ENCODE measurements around the gene NABP2.
A peak's percentile ranks its signal among the peaks of the same experiment; 100 is the strongest.
"Not testable (repeated sequence)": the region's sequence is repeated elsewhere in the genome, so short reads cannot be mapped to it uniquely, and the experiment has no call there.

NABP2 gene

DNA sequence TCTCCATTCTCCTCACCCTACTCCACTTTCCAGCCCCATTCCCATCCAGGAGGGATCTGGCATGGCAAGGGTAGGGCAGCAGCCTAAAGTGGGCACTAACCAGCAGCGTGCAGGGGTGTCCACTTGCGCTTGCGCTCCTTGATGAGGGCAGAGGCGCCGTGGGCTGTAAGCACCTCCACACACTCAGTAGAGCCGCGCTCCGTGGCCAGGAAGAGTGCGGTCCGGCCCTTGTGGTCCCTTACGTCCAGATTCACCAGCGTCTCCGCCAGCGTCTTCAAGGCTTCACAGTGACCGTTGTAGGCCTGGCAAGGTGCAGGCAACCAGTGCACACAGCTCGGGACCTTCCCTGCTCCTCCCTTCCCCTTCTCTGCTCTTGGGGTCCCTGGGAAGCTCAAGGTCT lies 23.8 kb downstream of the NABP2 start:
- Mint-ChIP-seq H3K4me3 (no peak overlapping the region), H3K9me3 (no peaks in the 10 kb centered on the region), H3K4me1 (ENCODE audit: low read depth) (no peaks in the 10 kb centered on the region), H3K27me3 (no peaks in the 10 kb centered on the region), H3K27ac (no peak overlapping the region), H3K36me3 (ENCODE audit: low read depth) (peaks cover 85% of the 10 kb centered on the region)
- DNase-seq = no peak

DNA sequence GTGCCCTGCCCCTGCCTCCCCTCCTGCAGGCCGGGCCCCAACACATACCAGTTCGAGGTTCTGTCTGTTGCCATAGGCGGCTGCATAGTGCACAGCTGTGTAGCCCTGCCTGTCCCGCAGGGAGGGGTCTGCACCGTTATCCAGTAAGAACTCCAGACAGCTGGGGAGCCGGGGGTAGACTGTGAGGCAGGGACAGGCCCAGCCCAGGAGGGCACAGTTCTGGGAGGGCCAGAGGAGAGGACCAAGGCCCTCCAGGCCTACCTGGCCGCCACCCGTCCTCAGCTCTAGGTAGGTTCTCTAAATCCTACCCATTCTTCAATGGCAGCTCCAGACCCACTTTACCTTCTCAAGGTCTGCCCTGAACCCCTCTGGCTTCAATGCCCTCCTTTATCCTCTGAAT lies 24.6 kb downstream of the NABP2 start:
- Mint-ChIP-seq H3K4me1 (ENCODE audit: low read depth) (no peaks in the 10 kb centered on the region), H3K27ac (peak overlapping the region; percentile 19), H3K36me3 (ENCODE audit: low read depth) (peaks cover 85% of the 10 kb centered on the region), H3K4me3 (no peak overlapping the region), H3K9me3 (no peaks in the 10 kb centered on the region), H3K27me3 (no peaks in the 10 kb centered on the region)
- DNase-seq = no peak

DNA sequence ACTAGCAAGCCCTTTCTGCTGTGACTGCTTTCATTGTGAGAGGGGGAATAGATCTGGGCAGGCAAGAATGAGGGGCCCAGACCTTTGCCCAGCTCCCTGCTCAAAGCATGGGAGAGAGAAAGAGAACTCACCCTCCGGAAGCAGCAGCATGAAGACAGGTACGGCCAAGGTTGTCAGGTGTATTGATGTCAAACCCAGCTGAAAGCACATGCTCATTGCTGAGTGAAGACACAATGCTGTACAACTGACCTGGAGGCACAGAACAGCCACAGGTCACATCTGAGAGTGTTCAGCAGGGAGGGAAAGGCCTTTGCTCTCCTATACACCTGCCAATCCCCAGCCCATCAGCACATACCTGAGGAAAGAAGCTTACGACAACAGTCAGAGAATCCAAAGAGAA lies 28.5 kb downstream of the NABP2 start:
- H3K36me3 Mint-ChIP-seq (ENCODE audit: low read depth) = peaks cover 84% of the 10 kb centered on the region
- no peak overlapping the region for H3K4me3 Mint-ChIP-seq
- no peaks in the 10 kb centered on the region for H3K9me3 Mint-ChIP-seq
- peaks cover 14% of the 10 kb centered on the region for H3K4me1 Mint-ChIP-seq (ENCODE audit: low read depth)
- no peaks in the 10 kb centered on the region for H3K27me3 Mint-ChIP-seq
- DNase-seq = no peak
- H3K27ac Mint-ChIP-seq = peak overlapping the region; percentile 26

DNA sequence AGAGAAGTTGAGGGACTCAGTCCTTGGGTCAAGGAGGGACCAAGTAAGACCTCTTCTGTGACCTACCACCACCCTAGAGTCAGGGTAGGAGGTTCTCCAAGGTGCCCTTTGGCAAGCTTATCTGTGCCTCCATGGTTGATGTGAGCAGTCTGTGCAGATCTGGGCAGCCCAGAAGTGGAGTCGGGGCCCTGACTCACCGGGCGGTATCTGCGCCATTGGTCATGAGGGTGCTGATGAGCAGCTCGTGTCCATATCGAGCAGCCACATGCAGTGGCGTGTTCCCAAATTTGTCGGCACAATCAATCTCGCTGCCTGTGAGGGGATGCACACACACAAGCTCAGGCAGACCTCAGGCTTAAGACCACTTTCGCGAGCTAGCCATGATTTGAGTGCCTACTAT lies 28.9 kb downstream of the NABP2 start:
- H3K36me3 Mint-ChIP-seq (ENCODE audit: low read depth) = peaks cover 81% of the 10 kb centered on the region
- H3K4me3 Mint-ChIP-seq = no peak overlapping the region
- no peak overlapping the region for H3K27ac Mint-ChIP-seq
- H3K9me3 Mint-ChIP-seq = no peaks in the 10 kb centered on the region
- no peak for DNase-seq
- no peaks in the 10 kb centered on the region for H3K27me3 Mint-ChIP-seq
- H3K4me1 Mint-ChIP-seq (ENCODE audit: low read depth) = peaks cover 14% of the 10 kb centered on the region

DNA sequence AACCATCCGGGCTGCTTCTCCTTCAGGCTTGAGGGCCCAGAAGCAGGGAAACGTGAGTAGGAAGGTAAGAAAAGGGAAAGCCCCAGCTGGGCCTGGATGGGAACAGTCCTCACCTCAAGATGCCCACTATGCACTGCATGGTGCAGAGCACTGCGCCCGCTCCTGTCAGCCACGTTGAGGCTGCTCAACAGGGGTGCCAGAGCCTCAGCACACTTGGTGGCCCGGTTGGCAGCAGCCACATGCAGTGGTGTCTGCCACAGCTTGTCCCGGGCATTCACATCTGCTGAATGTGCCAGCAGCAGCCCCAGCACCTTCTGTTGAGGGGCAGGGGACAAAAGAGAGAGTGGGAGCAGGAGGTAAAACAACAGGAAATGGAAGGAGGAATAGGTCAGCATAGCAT lies 31.5 kb downstream of the NABP2 start:
- H3K36me3 Mint-ChIP-seq (ENCODE audit: low read depth) = peaks cover 65% of the 10 kb centered on the region
- peaks cover 21% of the 10 kb centered on the region for H3K4me1 Mint-ChIP-seq (ENCODE audit: low read depth)
- H3K27me3 Mint-ChIP-seq = no peaks in the 10 kb centered on the region
- H3K9me3 Mint-ChIP-seq = no peaks in the 10 kb centered on the region
- no peak overlapping the region for H3K4me3 Mint-ChIP-seq
- DNase-seq = no peak
- H3K27ac Mint-ChIP-seq = peak overlapping the region; percentile 56

DNA sequence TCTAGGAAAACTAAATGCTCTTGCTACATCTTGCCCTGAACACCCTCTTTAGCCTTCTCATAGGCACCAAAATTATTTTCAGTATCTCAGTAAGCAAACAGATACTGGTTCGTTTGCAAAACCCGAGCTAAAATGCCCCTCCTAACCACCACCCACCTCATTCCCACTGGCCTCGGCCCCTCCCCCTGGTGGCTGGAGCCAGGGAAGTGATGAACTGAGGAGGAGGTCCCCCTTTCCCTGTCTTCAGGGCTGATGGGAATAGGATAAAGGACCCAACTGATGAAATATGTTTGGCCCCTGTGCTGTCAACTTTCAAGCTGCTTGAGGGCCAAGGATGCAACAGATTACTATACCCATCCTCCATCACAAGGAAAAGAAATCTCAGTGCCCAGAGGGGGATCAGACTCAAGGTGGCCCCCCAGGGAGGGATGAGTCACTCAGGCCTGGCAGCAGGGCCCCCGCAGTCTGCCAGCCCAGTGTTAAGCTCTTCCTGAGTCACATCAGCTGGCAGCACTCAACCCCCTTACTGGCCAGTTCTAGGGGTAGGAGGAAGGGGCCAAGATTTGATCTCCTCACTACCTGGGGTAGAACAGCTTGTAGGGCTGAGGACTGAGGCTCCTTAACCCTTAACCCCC lies 32.3 kb downstream of the NABP2 start:
- Mint-ChIP-seq H3K27ac (peak overlapping the region; percentile 56), H3K36me3 (ENCODE audit: low read depth) (peaks cover 61% of the 10 kb centered on the region), H3K4me3 (peak overlapping the region; percentile 90), H3K4me1 (ENCODE audit: low read depth) (peaks cover 21% of the 10 kb centered on the region), H3K9me3 (no peaks in the 10 kb centered on the region), H3K27me3 (no peaks in the 10 kb centered on the region)
- no peak for DNase-seq

DNA sequence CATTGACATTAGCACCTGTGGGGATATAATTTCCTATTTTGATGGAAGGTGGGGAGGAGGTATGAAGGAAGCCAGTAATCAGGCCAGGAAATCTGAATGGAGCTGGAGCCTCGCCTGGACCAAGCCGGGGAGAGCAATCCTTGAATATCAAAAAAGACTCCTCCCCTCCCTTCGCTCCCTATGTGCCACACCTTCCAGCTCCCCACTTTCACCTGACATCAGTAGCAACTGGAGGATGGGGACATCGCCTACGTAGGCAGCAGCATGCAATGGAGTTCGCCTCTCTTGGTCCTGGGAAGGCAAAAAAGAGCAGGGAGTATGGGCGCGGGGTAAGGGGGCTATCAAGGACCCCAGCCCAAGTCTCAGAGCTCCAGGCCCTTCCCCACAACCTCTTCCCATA lies 32.9 kb downstream of the NABP2 start:
- H3K27me3 Mint-ChIP-seq = no peaks in the 10 kb centered on the region
- H3K27ac Mint-ChIP-seq = peak overlapping the region; percentile 85
- peak overlapping the region; percentile 90 for H3K4me3 Mint-ChIP-seq
- H3K4me1 Mint-ChIP-seq (ENCODE audit: low read depth) = peaks cover 21% of the 10 kb centered on the region
- no peaks in the 10 kb centered on the region for H3K9me3 Mint-ChIP-seq
- no peak for DNase-seq
- H3K36me3 Mint-ChIP-seq (ENCODE audit: low read depth) = peaks cover 55% of the 10 kb centered on the region

- H3K27me3 Mint-ChIP-seq = no peaks in the 10 kb centered on the region
- peak overlapping the region; percentile 85 for H3K27ac Mint-ChIP-seq
- H3K9me3 Mint-ChIP-seq = no peaks in the 10 kb centered on the region
- peak overlapping the region; percentile 90 for H3K4me3 Mint-ChIP-seq
- peaks cover 49% of the 10 kb centered on the region for H3K36me3 Mint-ChIP-seq (ENCODE audit: low read depth)
- peaks cover 21% of the 10 kb centered on the region for H3K4me1 Mint-ChIP-seq (ENCODE audit: low read depth)
- DNase-seq = no peak
Measured at GRCh38 chr12:56257491-56258067, 33.4 kb downstream of the NABP2 start.

DNA sequence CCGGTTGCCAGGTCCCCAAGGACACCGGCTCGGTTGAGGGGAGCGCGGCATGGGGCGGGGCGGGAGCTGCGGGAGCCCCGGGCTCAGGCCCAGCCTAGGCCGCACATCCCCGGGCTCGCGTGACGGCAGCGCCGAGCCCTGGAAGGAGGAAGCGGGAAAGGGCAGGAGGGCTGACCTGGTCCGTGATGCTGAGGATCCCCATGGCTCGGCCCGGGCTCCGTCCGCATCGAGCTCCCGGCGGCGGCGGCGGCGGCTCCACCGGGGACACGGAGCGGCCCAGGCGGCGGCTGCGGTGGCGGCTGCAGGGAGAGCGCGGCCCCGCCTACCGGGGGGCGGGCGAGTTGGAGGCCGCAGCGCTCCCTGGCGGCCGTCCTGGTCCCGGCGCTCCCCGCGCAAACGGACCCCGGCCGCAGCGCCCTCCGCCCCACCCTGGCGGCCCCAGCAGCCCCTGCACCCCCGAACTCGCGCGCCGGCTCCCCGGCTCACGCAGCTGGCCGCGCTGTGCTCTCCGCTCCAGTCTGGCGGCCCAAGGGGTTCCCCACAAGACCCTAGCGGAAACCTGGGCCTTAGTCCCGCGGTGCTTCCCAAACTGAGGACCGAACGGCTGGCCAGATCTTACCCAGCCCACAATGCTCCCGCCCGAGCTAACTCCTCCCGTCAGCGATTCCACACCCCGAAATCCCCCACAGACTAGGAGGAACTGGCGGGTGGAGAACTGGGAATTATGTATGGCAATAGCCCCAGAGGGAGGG lies 34.1 kb downstream of the NABP2 start, which contains the start of gene ANKRD52:
Gene ANKRD52 (minus strand): TSS at position 317 of the 752 bp plus-strand sequence. CDS start 115 bp downstream, at position 202.
- Mint-ChIP-seq H3K9me3 (no peaks in the 10 kb centered on the region), H3K27me3 (no peaks in the 10 kb centered on the region), H3K36me3 (ENCODE audit: low read depth) (peaks cover 43% of the 10 kb centered on the region), H3K4me3 (peak within 1 kb of the TSS; percentile 90), H3K27ac (peak within 1 kb of the TSS; percentile 91), H3K4me1 (ENCODE audit: low read depth) (peaks cover 21% of the 10 kb centered on the region)
- peak; percentile 90 for DNase-seq

GRCh38 chr12:56258820-56259183 lies 34.7 kb downstream of the NABP2 start:
- Mint-ChIP-seq H3K4me1 (ENCODE audit: low read depth) (peaks cover 21% of the 10 kb centered on the region), H3K9me3 (no peaks in the 10 kb centered on the region), H3K36me3 (ENCODE audit: low read depth) (peaks cover 37% of the 10 kb centered on the region), H3K4me3 (peak overlapping the region; percentile 88), H3K27me3 (no peaks in the 10 kb centered on the region), H3K27ac (peak overlapping the region; percentile 91)
- no peak for DNase-seq

- Mint-ChIP-seq H3K9me3 (no peaks in the 10 kb centered on the region), H3K27me3 (no peaks in the 10 kb centered on the region), H3K4me3 (no peak overlapping the region), H3K4me1 (ENCODE audit: low read depth) (peaks cover 22% of the 10 kb centered on the region), H3K27ac (no peak overlapping the region), H3K36me3 (ENCODE audit: low read depth) (peaks cover 21% of the 10 kb centered on the region)
- no peak for DNase-seq
Measured at GRCh38 chr12:56260380-56260779, 36.2 kb downstream of the NABP2 start.

DNA sequence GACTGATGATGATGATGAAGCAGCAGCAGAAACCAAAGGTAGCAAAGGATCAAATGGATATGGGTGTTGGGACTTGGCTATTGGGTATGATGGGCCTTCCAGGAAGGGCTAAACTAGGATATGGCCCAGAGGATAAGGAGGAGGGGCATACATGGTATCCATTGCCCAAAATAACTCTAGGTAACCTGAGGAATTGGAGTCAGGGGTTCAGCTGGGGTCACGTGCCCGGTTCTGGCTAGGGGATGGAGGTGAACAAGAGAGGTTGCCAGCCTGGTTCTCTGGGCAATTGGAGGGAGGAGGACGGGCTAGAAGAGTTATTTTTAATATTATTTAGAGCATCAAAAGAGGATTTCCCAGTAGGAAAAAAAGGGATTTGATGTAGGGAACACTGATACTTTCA lies 36.8 kb downstream of the NABP2 start:
- Mint-ChIP-seq H3K36me3 (ENCODE audit: low read depth) (peaks cover 16% of the 10 kb centered on the region), H3K9me3 (no peaks in the 10 kb centered on the region), H3K4me1 (ENCODE audit: low read depth) (peaks cover 26% of the 10 kb centered on the region), H3K27me3 (no peaks in the 10 kb centered on the region), H3K27ac (no peak overlapping the region), H3K4me3 (no peak overlapping the region)
- no peak for DNase-seq

- Mint-ChIP-seq H3K4me1 (ENCODE audit: low read depth) (peaks cover 24% of the 10 kb centered on the region), H3K27me3 (no peaks in the 10 kb centered on the region), H3K4me3 (no peak overlapping the region), H3K36me3 (ENCODE audit: low read depth) (peaks cover 10% of the 10 kb centered on the region), H3K9me3 (no peaks in the 10 kb centered on the region), H3K27ac (no peak overlapping the region)
- DNase-seq = no peak
Measured at GRCh38 chr12:56261503-56262232, 37.5 kb downstream of the NABP2 start.

GRCh38 chr12:56262955-56263354 lies 38.8 kb downstream of the NABP2 start:
- H3K4me1 Mint-ChIP-seq (ENCODE audit: low read depth) = peaks cover 28% of the 10 kb centered on the region
- H3K36me3 Mint-ChIP-seq (ENCODE audit: low read depth); H3K9me3 Mint-ChIP-seq; DNase-seq; H3K4me3 Mint-ChIP-seq; H3K27me3 Mint-ChIP-seq; H3K27ac Mint-ChIP-seq: not testable (repeated sequence)
